Stomach (tissue), 4 donors: ENCODE measurements around the gene SLC18A3.

ENCODE experiments used
- EP300 ChIP-seq: sonication (generic); formaldehyde crosslinking; IDR thresholded peaks from one replicate; pipeline ENCODE4 v1.6.1; 2017; ENCODE audit warnings: antibody characterized with exemption
- TF ChIP-seq, protein P1 (sequence below), 7 experiments: fragments of 450-650 bp in 4 of 7; fragments of 200-600 bp in 3 of 7; sonication (generic) in 3 of 7; IDR thresholded peaks; one replicate each; pipeline ENCODE4 v1.5.1; 2016 to 2019; ENCODE audit warnings: antibody characterized with exemption in 7 of 7, control low read depth in 2 of 7, mild to moderate bottlenecking in 1 of 7

GRCh38 chr10:49653273-49653929 is 43.3 kb downstream of the SLC18A3 start:
- TF ChIP-seq, protein P1, sequence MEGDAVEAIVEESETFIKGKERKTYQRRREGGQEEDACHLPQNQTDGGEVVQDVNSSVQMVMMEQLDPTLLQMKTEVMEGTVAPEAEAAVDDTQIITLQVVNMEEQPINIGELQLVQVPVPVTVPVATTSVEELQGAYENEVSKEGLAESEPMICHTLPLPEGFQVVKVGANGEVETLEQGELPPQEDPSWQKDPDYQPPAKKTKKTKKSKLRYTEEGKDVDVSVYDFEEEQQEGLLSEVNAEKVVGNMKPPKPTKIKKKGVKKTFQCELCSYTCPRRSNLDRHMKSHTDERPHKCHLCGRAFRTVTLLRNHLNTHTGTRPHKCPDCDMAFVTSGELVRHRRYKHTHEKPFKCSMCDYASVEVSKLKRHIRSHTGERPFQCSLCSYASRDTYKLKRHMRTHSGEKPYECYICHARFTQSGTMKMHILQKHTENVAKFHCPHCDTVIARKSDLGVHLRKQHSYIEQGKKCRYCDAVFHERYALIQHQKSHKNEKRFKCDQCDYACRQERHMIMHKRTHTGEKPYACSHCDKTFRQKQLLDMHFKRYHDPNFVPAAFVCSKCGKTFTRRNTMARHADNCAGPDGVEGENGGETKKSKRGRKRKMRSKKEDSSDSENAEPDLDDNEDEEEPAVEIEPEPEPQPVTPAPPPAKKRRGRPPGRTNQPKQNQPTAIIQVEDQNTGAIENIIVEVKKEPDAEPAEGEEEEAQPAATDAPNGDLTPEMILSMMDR (IDR thresholded peaks at IDR 0.05) = no peak
- no peak for TF ChIP-seq EP300
